Myocyte (in vitro differentiated cells): Measurements from ENCODE around the gene MESP2. TPM values are rescaled to one million over a fixed set of nuclear protein-coding genes. Genes with fewer than 3 reads are reported as not detected.
A peak's percentile ranks its signal among the peaks of the same experiment; 100 is the strongest.

Experiments
- DNase-seq: peaks from one replicate; pipeline ENCODE4 v3.0.0-alpha.2; 2012; ENCODE audit warnings: low read depth
- total RNA-seq: library from RNA; depleted of rRNA; stranded (reverse); fragments of >200 nt; gene quantifications from 2 replicates; pipeline ENCODE4 v1.2.3, GENCODE V29; 2014

Gene MESP2
- total RNA-seq, 1 donor from 2014 or later = 0.24 TPM

DNA sequence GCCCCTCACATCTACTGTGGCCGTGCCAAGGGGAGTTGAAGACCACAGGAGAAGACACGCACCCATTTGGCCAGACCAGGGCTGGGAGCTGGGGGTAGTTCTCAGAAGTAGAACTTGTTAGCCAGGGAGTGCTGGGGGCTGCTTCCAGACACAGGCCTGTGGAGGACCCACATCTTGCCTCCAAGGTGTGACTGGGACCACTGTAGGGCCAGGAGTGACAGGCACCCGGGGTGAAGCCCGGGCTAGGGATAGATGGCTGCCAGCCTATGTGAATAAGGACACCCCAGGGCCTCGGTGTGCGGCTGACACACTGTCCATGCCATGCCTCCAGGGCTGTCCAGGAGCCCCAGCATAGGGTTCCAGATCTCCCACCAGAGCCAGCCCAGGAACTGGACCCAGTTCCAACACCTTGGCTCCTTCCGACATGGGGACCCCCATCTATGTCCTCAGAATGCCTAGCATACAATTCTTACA lies 36.8 kb downstream of the MESP2 start:
- no peak for DNase-seq

DNA sequence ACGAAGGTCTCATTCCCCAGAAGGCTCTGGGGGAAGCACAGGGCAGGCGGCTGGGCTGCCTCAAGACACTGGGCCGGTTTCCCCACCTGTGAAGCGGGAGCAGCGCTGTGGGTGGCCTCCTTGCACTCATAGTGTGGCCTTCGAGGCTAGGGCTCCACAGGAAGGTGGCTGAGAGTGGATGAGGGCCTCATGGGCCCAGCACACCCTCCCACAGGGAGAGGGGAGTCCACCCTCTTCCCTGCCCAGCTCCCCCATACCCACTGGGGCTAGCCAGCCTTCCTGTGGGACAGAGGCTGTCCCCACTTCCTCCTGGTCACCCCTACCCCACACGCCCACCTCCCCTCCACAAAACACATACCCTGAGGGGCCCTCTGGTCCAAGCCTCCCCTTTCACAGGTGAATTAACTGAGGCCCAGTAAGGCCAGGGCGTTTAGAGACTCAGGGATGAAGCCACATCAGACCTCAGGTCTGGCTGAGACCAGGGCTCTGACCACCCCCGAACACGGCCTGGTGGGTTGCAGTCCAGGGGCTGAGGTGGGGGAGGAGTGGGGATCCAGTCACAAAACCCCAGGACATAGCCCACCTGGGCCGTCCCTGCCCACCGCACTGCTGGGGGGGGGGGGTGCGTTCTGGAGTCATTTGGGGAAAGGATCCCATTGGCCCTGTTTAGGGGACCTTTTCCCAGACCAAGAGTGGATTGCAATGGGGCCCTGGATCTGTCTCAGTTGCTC lies 37.4 kb downstream of the MESP2 start:
- no peak for DNase-seq

DNA sequence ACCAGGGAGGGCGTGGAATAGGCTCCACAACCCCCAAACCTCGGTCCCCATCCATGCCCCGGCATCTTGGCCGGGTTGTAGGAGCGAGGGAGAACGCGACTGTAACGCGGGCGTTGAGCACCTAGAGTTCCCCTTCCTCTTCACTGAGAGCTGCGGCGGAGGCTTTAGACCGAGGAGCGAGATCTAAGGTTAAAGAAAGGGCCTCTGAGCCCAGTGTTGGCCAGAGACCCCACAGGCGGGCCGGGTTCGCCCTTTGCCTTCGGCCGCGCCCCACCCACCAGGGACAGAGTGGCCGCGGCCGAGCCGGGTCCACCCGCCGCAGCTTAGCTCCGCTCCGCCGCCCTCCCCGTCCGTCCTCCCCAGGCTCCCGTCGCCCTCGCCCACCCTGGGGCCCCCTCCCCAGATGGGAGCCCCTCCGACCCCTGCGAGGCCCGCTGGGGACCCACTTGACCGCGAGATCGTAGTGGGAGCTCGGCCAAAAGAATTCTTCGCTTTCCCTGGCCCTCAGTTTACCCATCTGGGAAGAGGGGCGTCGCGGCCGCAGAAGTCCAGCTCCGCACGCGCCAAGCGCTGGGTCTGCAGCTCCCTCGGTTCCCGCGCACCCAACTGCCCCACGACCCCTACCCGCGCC lies 38.1 kb downstream of the MESP2 start:
- DNase-seq = no peak

DNA sequence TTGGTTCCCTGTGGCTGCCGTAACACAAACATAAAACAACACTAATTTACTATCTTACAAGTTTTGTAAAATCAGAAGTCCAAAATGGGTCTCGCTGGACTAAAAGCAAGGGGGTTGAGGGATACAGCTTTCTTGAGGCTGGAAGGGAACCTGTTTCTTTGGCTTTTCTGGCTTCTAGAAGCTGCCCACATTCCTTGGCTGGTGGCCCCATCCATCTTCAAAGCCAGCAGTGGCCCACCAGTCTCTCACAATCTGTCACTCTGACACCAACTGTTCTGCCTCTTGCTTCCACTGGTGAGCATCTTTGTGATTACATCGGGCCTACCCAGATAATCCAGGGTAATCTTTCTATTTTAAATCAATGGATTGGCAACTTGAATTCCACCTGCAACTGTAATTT lies 39.6 kb downstream of the MESP2 start:
- DNase-seq = no peak

DNA sequence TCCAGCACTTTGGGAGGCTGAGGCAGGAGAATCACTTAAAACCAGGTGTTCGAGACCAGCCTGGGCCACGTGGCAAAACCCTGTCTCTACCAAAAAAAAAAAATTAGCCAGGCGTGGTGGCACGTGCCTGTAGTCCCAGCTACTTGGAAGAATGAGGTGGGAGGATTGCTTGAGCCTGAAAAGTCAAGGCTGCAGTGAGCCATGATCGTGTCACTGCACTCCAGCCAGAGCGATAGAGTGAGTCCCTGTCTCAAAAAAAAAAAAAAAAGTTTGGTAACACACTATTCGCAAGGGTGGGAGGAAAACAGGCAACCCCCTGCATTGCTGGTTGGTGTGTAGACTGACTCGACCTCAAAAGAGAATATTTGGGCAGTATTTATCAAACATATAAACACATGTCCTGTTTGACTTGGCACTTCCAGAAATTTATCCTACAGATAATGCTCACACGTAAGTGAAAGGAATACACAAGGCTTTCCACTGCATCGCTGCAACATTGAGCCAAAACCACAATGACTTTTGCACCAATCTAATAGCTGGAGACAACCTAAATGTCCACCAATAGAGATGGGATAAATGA lies 41.7 kb downstream of the MESP2 start:
- no peak for DNase-seq

DNA sequence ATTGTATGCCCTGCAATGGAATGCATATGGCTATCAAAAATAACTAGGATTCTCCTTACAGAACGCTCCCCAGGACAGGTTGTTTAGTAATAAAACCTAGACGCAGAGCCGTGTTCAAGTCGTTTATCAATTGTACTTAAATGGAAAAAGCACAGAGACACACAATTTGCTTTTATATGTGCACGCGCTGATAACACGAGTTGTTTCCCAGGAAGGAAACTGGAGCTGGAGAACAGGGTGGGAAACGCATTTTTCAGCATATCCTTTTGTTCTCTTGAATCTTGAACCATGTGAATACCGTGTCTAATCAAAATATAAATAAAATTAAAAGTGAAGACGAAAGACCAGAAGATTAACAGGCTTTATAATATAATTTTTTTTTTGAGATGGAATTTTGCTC lies 42.2 kb downstream of the MESP2 start:
- no peak for DNase-seq

DNA sequence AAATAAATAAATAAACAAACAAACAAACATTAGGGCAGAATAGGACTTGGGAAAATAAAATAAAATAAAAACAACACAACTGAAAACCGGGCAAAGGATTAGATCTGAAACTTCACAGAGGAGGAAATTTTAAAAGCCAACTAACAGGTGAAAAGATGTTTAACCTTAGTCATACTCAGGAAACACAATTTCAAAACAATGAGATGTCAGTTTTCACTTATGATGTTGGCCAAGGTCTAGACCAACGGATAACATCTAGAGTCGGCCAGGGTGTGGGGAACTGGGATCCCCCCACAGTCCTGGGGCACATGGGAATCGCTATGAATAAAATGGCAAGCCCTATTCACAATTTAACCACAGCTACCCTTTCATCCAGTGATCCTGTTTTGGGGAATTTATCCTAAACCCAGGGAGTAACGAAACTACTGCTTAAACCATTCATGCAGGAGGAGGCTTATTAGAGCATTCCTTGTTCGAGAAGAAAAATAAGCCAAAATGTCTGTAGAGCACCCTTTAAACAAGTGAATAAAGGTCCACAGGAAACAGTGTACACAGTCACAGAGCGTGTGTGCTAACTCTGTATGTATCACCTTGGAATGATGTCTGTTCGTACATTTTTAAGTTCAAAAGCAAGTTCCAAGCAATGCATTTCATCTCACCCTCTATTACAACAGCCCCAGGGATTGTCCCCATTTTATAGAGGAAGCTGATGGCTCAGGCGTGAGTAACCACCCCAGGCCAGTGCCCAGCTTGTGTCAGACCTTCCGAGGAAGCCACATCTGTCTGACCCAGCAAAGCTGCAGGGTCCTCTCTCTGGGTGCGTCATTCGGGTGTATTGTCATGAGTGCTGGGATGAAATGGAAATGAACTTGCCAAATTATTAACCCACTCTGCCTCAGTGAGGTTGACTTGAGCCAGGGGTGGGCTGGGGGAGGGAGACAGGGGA lies 44.8 kb downstream of the MESP2 start:
- no peak for DNase-seq

DNA sequence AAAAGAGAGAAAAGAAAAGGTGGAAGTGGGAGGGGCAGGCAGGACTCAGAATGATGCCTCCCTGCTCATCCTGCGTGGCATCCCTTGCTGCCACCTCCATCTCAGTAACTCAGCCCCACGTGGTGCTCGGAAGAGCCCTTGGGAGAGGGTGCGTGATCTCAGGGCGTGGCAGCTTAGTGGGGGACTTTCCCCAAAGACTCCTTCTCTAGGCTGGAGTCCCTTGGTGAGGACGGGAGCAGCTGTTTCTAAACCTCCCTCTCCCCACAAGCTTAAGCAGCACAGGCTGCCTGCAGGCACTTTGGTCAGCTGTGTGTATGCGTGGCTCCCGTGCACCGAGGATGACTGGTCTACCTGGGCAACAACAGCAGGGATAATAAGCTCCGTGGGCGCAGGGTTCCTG lies 45.9 kb downstream of the MESP2 start:
- DNase-seq = peak; percentile 62

DNA sequence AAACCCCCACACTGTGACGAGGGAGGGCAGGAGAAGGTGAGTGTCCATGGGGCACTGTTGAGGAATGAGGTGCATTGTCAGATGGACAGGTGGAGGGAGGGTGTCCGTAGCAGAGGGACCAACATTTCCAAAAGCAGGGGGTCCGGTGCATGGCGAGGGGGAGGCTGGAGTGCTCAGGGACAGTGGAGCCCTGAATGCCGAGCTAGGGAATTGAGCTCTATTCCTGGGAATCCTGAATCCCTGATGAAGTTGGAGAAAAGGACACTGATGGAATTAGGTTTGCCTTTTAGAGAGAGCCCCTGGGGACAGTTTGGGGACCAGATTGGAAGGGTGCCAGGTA lies 46.4 kb downstream of the MESP2 start:
- DNase-seq = no peak

DNA sequence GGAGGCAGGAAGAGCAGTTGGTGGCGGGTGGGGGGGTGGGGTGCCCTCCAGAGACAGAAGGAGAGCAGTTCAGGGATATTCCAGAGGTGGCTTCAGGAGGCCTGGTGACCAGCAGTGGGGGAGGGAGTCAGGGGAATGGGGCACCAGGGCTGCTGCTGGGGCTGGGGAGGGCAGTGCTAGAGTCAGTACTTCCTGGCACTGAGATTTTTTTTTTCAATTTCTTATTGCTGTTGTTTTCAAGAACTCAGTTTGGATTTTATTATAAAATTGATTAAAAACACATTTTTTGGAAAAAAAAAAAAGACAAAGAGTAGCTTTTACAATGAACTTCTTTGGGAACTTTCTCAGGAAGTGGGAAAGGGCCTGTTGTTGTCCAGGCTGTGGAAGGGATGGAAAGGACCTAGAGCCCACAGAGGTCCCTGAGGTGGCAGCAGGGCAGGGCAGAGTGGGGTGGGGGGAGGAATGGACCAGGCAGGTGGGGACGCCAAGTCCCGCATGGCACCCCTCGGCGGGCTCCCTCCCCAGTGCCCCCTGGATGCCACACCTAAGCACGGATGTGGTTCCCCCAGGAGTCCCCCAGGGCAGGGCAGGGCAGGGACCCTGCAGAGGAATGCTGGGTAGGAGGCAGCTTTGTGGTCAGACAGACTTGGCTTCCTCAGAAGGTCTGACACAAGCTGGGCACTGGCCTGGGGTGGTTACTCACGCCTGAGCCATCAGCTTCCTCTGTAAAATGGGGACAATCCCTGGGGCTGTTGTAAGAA lies 47.0 kb downstream of the MESP2 start:
- no peak for DNase-seq

DNA sequence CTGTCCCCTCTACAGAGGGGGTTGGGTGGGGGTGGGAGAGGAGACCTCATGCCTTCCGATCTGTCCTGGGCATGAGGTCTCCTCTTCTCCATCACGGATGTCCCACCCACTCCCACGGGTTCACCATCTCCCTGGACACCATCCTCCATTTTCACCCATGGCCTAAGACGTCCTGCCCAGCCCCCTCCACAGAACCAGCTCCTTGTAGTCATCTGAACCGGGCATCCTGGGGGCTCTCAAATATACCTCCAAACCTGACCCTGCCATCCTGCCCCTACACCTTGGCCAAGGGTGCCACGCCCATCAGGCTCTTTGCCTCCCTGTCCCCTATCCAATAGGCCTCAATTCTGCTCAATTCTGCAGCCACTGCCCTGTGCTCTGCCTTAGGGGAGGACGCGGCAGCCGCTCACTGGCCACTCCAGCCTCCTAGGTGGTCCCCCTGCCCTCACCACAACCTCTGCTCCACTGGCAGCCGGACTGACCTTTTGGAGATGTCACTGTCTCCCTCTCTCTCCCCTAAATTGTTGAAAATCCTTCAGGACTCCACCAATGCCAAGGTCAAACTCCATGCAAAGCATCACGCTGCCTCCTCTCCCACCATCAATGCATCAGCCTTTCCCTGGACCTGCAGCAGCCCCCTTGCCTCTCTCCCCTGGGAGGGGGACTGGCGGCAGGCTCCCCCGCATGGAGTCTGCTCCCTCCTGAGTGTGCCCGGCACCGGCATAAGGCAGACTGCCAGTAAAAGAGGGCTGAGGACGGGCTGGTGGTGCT lies 47.9 kb downstream of the MESP2 start:
- DNase-seq = no peak

DNA sequence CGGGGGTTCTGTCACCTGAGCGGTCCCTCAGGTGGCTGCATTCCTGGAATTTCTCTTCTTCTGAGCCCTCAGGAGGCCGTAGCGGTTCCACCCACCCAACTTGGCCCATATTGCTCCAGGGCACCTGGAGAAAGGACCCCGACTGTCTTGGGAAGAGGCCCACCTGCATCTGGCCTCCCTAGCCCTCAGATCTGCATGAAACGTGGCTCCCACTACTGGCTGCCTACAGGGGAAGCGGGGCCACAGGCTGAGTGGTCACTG lies 48.4 kb downstream of the MESP2 start:
- no peak for DNase-seq

DNA sequence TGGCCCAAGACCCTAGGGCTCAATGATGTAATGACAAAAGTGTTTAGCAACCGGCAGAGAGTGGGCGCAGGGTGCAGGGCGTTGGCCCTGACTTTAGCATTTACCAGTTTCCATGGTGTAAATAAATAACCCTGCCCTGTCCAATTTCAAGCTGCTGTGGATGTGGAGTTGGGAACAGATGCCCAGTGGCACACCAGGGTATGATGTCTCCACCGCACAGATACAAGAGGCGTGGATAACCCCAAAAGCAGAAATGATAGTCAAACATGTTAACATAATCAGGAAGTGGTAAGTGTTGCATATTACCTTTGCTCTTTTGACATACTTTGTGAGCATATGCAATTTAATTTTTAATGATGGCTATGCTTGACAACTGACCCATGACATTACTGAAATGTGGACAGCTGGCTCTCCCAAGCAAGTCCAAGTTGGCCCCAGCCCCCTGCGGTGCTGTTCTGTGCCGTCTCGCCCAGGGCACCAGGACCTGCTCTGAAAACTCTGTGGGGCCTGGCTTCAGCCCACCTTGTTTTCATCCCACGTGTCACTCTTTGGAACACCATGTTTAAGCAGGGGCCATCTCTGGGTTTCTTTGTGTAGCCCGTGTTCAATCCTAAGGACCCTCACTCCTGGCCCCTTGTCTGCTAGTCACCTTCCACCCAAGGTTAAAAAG lies 49.3 kb downstream of the MESP2 start:
- no peak for DNase-seq

DNA sequence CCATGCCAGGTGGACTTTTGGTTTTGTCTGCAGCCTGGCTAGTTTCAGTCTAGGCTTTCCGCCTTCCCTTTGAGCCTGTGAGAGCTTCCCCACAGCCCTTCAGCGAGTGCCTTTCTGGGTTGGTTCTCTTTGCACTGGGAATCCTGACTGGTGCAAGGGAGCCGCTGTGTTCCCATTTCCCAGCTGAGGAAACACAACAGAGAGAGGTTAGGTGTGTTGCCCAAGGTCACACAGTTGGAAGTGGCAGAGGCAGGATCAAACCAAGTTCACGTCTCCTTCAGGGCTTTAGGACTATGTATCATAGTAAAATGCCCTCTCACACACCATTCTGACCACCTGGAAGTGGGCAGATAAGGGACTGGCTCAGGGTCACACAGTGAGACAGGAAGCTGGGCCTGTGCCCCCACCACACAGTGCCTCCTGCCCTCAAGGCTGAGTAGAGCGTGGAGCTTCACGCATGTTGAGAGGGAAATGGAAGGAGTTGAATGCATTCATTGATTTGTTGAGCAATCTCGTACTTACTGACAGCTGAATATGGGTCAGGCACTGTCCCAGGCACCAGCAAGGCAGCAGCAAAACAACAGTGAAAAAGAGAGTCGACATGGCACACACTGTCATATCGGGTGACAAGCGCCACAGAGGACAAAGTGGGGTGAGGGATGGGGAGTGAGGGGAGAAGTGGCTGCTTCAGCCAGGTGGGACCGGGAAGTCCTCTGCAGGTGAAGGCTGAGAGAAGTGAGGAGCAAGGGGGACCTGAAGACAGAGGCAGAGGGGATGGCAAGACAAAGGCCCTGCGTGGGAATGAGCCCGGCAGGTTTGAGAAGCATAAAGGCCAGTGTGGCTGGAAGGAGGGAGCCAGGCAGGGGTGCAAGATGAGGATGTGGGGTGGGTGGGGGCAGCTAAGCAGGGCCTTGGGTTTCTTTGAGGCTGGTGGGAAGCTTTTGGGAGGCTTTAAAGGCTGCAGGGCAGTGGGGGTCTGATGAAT lies 50.8 kb downstream of the MESP2 start:
- DNase-seq = no peak

DNA sequence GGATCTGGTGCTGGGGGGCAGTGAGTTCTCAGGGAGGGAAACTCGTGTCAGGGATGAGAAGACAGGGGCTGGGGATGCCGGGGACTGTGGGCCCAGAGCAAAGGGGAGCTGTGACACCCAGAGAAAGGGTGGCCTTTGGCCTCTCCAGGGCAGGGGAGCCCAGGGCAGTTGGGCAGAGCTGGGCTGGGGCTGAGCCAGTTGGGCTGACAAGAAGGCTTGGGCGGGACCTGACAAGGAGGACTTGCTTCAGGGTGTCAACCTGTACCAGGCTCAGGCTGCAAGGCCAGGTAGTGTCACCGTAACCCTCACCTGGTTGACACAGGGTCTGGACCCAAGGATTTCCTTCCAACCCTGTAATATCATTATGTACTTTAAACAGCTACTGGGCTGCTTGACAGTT lies 51.7 kb downstream of the MESP2 start:
- DNase-seq = no peak
